Upper lobe of left lung (tissue), 4 donors: ENCODE results near the gene DLEC1.

Source experiments
- EP300 ChIP-seq, 4 donors: sonication (generic); formaldehyde crosslinking; IDR thresholded peaks; one replicate each; pipeline ENCODE4 v1.5.1; 2017; ENCODE audit warnings: antibody characterized with exemption in 4 of 4, control low read depth in 2 of 4
- POLR2A ChIP-seq, 4 donors: fragments of 450-650 bp; IDR thresholded peaks; one replicate each; pipeline ENCODE4 v1.5.1; 2016 to 2017; ENCODE audit warnings: antibody characterized with exemption in 4 of 4, mild to moderate bottlenecking in 2 of 4
- POLR2AphosphoS5 ChIP-seq, 2 donors: sonication (generic); formaldehyde crosslinking; IDR thresholded peaks; one replicate each; pipeline ENCODE4 v1.5.1; 2017; ENCODE audit warnings: antibody characterized with exemption in 2 of 2
- TF ChIP-seq, protein P1 (sequence below), 6 experiments: fragments of 450-650 bp in 4 of 6; fragments of 200-600 bp in 2 of 6; sonication (generic) in 2 of 6; IDR thresholded peaks; one replicate each; pipeline ENCODE4 v1.5.1; 2016 to 2019; ENCODE audit warnings: antibody characterized with exemption in 6 of 6

DNA sequence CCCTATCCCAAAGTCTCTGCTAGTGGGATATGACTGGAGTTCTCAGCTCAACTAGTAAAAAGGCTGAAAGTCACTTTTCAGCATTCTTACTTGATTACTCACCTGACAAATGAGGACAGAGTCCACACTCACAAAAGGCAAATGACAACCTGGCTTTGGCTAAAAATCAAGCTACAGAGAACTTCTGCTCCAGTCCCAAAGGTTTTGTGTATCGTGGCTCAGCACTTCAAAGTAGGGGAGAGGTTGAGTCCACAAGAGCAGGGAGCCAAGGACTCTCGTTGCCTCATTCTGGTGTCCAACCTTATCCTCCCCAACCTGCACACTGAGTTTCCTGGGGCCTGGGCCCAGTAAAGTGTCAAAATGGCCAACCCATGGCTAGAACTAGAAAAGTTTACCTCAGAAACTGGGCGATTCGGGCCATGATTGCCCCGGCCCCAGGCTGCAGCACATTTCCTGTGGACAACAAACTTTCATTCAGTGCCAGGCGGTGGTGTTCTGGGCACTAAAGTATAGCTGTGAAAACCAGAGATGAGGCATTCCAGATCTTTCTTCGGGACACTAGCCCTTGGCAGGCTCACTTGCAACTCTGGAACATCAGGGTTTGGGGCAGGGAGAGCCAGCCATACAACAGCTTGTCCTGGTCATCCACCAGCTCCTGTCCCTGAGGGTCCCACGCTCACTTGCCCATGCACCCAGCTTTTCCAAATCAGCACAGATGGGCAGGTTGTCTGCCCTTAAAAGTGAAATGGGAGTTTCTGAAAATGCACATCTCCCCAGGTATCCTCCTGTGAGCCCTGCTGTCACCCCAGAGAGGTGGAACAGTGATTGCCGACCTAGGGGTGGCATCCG, 94.8 kb downstream of the DLEC1 start:
- TF ChIP-seq, protein P1, sequence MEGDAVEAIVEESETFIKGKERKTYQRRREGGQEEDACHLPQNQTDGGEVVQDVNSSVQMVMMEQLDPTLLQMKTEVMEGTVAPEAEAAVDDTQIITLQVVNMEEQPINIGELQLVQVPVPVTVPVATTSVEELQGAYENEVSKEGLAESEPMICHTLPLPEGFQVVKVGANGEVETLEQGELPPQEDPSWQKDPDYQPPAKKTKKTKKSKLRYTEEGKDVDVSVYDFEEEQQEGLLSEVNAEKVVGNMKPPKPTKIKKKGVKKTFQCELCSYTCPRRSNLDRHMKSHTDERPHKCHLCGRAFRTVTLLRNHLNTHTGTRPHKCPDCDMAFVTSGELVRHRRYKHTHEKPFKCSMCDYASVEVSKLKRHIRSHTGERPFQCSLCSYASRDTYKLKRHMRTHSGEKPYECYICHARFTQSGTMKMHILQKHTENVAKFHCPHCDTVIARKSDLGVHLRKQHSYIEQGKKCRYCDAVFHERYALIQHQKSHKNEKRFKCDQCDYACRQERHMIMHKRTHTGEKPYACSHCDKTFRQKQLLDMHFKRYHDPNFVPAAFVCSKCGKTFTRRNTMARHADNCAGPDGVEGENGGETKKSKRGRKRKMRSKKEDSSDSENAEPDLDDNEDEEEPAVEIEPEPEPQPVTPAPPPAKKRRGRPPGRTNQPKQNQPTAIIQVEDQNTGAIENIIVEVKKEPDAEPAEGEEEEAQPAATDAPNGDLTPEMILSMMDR (IDR thresholded peaks at IDR 0.05), result no peak
- TF ChIP-seq POLR2A (IDR thresholded peaks at IDR 0.05) (no peak), EP300 (IDR thresholded peaks at IDR 0.05) (peak in 1 of 4 donors; percentile 18), POLR2AphosphoS5 (IDR thresholded peaks at IDR 0.05) (peak in 1 of 2 donors; percentile 18)
